CD4-positive, alpha-beta T cell treated with Interleukin-15 for 1 hour (primary cell): ENCODE measurements around the gene SLC12A7.
"Not testable (repeated sequence)": the region's sequence is repeated elsewhere in the genome, so short reads cannot be mapped to it uniquely, and the experiment has no call there.

ENCODE experiments used
- DNase-seq: peaks from one replicate; pipeline ENCODE4 v3.0.0-alpha.2; 2020

SLC12A7 gene

DNA sequence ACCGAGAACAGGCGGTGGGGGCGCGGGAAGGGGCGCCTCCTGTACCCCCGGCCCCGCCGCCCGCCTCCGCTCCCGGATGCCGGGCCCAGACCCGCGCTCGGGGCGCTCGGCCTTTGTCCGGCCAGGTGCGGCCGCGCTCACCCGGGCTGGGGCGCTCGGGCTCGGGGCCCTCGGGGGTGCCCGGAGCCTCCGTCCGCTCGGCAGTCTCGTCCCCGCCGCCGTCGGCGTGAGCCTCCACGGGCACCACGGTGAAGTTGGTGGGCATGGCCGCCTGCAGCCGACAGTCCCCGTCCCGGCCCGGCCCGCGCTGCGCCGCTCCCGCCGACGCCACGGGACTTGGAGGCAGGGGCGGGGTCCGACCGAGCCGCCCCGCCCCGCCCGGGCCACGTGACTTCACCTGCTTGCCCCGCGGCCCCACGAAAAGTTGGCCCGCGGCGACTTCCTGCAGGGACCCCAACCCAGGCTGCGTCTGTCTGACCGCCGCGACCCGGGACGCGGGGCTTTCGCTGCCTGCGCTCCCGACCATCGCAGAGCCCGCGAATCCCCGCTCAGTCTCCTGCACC is at the start of gene SLC12A7:
TSS of gene SLC12A7 (minus strand) at position 337 of the 563 bp plus-strand sequence. CDS start at position 265, 72 bp downstream.
- DNase-seq = peak; percentile 60

DNA sequence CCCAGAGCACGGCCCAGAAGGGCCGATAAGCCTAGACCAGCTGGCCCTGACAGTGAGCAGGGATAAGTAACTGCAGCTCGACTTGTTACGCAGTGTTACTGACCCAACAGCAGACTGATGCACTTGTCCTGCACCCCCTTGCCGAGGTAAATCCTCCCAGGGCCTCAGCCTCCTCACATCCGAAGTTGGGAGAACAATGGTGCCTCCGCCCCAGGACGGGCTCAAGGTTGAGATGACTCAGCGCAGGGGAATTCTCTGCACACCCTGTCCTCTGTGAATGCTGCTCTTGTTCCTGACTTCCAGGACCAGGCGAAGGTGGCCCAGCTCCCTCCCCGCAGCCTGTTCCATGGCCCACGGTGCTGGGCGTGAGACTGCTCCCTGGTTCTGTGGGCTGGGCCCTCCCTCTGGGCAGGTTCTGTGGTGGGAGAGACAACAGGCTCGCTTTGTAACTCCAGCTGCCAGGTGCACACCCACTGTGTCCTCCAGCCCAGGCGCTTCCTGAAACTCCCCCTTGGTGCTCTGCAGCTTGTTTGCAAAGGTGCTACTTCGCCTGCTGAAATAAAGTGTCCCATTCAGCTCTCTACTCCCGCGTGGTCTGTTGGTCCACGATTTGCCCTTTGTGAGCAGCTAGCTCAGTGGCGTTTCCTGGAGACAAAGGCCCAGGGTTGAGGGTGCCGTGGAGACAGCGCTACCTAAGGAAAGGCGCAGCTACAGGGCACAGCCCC is 49.4 kb upstream of the SLC12A7 start:
- DNase-seq = no peak

GRCh38 chr5:1159774-1160406 is 48.0 kb upstream of the SLC12A7 start:
- no peak for DNase-seq

DNA sequence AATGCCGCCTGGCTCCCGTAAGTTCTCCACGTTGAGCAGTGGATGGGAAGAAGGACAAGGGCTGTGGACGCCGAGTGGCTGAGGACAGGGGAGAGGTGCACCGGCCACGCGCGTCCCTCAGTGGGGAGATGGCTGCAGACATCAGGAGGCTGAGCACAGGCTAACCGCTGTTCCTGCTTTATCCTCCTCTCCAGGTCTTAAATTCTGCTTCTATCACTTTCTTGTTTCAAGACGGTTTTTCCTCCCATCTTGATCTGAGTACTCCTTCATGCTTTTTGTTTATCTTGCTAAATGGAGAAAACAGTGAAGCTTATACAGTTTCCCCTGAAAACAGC is 47.4 kb upstream of the SLC12A7 start:
- DNase-seq = no peak

DNA sequence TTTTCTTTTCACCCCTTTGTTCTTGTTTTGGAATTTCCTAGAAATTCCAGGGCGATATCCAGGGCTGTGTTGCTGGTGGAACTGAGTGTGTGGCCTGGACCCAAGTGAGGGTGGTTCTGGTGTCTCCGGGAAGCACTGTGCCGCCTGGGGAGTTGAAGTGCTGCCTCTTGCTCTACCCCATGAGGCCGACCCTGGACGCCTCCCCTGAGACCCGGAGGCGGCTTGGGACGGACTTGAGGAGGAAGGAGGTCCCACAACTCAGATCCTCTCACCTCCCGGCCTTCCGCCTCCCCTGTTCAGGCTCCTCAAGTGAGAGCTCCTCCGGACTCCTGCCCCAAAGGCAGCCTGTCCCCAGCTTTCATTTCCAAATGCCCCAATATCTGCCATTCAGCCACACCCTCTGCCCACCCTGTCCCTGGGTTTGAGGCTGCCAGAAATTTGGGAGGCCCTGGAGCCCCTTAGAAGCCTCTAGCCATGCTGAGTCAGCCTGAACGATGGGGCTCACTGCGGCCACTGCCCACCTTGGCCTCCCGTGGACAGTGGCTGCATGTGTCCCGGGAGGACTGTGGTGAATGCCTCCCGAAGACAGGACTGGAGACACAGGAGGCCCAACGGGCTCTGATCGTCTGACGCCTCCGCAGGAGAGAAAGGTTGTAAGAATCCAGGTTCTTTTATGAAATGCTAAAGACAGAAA is 46.9 kb upstream of the SLC12A7 start:
- DNase-seq = no peak

DNA sequence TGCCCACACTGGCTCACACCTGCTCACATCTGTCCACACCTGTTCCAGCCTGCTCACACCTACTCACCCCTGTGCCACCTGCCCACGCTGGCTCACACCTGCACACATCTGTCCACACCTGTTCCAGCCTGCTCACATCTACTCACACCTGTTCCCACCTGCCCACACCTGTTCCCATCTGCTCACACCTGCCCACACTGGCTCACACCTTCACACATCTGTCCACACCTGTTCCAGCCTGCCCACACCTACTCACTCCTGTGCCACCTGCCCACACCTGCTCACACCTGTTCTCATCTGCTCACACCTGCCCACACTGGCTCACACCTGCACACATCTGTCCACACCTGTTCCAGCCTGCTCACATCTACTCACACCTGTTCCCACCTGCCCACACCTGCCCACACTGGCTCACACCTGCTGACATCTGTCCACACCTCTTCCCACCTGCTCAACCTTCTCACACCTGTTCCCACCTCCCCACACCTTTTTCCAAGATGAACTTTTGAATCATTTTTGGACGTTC is 45.7 kb upstream of the SLC12A7 start:
- not testable (repeated sequence) for DNase-seq

GRCh38 chr5:1156754-1157460 is 45.0 kb upstream of the SLC12A7 start:
- DNase-seq = no peak

- DNase-seq = no peak
These were observed 44.3 kb upstream of the SLC12A7 start for GRCh38 chr5:1156033-1156753.

DNA sequence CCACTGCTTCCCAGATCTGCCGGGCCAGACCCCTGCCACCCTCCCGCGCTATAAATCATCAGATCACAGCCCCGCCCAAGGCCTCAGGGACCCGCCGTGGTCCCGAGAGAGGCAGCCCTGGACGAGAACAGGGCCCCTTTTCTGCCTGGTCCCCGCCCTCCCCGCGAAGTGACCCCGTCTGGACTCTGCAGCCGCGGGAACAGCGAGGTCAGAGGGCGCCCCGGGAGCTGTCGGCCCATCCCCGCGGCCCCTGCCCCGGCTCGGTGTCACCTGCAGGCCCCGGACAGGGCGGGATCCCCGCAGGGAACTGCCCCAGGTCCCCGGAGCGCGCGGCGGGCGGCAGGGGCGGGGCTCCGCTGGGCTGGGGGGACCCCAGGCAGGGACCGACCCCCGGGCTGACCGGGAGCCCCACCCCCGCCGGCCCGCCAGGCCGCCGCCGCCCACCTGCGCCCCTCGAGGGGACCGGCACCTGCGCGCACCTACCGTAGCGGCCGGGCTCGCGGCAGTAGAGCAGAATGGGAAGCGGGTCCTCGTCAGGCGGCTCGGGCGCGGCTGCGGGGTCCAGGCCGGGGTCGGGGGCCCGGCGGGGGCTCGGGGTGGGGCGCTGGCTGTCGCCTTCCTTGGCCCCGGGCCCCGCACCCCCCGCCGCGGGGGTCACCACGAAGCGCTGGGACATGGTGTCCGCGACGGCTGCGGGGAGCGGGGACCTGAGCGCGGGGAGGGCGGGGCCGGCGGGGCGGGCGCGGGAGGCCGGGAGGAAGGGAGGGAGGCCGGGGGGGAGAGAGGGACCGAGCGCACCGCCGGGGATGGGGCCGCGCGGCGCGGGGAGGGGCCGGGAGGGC is 43.5 kb upstream of the SLC12A7 start:
- no peak for DNase-seq

GRCh38 chr5:1153428-1153827 is 41.6 kb upstream of the SLC12A7 start:
- DNase-seq = peak; percentile 39

GRCh38 chr5:1152771-1153282 is 41.0 kb upstream of the SLC12A7 start:
- DNase-seq = no peak

GRCh38 chr5:1152156-1152555 is 40.3 kb upstream of the SLC12A7 start:
- DNase-seq = peak; percentile 52

- no peak for DNase-seq
These were observed 39.5 kb upstream of the SLC12A7 start for GRCh38 chr5:1151316-1151715.

DNA sequence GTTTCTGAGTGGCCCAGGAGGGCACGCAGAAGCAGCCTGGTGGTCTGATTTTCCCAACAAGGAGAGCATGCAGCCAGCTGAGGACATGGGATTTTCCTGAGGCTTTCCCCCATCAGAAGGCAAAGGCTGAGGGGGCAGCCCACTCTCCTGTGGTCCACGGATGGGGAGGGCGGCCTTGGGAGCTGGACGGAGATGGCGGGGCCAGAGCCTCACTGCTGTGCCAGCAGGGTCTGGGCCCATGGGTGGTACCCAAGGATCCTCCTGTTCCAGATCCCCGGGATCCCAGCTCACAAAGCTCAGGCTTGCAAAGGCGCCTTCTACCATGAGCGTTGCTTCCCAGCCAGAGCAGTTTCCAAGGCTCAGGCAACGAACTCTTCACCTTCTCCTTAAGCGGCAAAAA is 39.0 kb upstream of the SLC12A7 start:
- no peak for DNase-seq

DNA sequence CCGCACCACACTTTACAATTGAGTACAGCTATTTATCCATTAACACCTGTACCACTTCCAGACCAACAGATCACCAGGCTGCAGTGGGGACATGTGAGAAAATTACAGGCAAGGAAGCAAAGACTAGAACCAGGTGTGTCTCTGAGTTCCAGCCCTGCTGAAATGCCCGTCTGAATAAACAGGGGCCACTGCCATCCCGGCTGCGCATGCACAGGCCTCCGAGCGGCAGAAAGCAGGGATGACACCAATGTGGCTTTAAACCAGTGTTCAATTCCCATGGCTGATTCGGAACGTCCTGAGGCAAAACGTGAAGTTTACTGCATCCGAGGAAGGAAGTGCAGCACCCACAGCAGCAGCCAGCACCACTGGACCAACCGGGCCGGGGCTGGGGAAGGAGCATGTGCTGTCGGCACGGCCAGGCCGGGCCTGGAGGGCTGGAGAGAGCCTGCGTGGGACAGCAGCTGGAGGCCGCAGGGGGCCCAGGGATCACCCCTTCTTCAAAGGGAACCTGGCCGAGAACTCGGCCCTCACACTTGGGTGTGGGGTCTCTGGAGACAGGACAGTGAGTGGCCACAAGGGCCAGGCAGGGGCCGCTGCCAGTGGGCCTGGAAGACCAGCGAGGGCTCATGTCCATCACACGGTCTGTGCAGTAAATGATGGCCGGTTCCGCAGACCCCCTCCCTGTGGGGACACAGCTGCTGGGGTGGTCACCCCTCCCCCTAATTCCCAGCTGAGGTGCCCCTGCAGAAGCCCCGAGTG is 33.0 kb upstream of the SLC12A7 start:
- DNase-seq = no peak

DNA sequence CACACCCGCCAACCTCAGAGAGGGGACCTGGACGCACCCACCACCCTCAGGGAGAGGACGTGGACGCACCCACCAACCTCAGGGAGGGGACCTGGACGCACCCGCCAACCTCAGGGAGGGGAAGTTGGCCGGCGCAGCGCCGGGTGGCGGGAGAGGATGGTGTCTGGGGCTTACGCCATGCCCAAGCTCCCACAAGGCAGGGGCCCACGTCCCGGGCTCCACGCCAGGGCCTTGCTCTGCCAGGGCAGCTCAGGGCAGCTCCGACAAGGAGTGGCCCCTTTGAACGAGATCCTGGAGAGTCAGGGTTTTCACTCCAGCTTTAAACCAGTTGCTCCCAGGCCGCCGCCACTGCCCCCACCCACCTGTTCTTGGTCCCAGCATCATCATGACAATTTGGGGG is 32.2 kb upstream of the SLC12A7 start:
- no peak for DNase-seq

DNA sequence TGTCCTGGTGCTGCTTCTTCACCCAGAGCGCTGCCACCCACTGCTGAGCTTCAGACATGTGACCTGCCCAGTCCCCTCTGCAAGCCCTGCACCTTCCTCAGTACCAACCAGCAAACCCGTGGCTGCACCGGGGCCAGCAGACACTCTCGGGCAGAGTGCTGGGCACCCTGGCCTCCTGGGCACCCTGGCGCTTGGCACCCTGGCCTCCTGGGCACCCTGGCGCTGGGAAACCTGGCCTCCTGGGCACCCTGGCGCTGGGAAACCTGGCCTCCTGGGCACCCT is 31.7 kb upstream of the SLC12A7 start:
- no peak for DNase-seq

DNA sequence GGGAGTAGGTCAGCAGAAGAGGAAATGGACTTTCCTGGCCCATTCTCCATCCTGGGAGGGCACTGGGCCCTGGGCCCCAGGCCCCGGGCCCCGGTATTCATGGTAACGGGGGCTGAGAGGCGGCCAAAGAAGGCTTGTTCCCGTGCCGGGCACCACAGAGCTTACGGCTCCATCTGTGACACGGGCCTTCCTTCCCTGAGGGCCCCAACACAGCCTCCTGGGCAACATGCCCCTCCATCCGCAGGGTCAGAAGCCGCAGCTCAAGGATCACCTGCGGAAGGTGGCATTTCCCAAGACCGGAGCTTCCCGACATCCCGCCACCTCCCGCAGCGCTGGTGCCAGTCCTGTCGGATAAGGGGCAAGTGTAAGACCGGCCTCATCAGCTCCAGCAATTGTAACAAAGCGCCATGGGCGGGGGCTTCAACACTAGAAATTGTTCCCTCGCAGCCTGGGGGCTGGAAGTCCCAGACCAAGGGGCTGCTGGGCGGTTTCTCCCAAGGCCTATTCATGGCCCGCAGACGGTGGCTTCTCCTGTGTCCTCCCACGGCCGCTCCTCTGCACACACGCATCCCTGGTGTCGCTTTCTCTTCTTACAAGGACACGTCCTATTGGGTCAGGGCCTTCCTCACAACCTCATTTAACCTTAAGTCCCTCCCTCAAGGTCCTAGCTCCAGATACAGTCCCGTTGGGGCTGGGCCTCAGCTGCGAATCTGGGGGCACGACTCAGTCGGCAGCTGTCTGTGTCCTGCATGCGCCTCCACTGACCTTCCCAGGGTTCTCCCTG is 31.2 kb upstream of the SLC12A7 start:
- no peak for DNase-seq

GRCh38 chr5:1141834-1142233 is 30.0 kb upstream of the SLC12A7 start:
- no peak for DNase-seq

- no peak for DNase-seq
These were observed 28.9 kb upstream of the SLC12A7 start for GRCh38 chr5:1140818-1141189.
